OCI-LY1 (cell line): ENCODE results near the gene BBOF1.

Experiments used
- CTCF ChIP-seq: fragments of 200-600 bp; sonication (generic), shearing (Covaris generic); IDR thresholded peaks from 2 replicates; pipeline ENCODE4 v1.5.1; 2017; ENCODE audit warnings: mild to moderate bottlenecking, antibody characterized with exemption, low read length, moderate library complexity, mixed read lengths
- EZH2 ChIP-seq: fragments of 200-600 bp; sonication (generic), shearing (Covaris generic); IDR thresholded peaks from 2 replicates; pipeline ENCODE4 v1.8.0; 2017; ENCODE audit warnings: borderline replicate concordance, mixed run types, mild to moderate bottlenecking, antibody characterized with exemption, low read length, moderate library complexity, mixed read lengths

- TF ChIP-seq CTCF (no peak), EZH2 (no peak)
Measured at GRCh38 chr14:74083161-74083560, 64.0 kb downstream of the BBOF1 start.
